ENCODE measurements around the gene PTPN1. TPM values are rescaled to one million over a fixed set of nuclear protein-coding genes. Genes with fewer than 3 reads are reported as not detected.

The PTPN1 gene
- total RNA-seq, 4 donors from 2014 or later, result 22.2 to 107 (median 42.7) TPM

GRCh38 chr20:50593005-50593335 is 82.8 kb downstream of the PTPN1 start:
- no peak for DNase-seq (ENCODE audit: low spot score)
- TF ChIP-seq, protein P1, sequence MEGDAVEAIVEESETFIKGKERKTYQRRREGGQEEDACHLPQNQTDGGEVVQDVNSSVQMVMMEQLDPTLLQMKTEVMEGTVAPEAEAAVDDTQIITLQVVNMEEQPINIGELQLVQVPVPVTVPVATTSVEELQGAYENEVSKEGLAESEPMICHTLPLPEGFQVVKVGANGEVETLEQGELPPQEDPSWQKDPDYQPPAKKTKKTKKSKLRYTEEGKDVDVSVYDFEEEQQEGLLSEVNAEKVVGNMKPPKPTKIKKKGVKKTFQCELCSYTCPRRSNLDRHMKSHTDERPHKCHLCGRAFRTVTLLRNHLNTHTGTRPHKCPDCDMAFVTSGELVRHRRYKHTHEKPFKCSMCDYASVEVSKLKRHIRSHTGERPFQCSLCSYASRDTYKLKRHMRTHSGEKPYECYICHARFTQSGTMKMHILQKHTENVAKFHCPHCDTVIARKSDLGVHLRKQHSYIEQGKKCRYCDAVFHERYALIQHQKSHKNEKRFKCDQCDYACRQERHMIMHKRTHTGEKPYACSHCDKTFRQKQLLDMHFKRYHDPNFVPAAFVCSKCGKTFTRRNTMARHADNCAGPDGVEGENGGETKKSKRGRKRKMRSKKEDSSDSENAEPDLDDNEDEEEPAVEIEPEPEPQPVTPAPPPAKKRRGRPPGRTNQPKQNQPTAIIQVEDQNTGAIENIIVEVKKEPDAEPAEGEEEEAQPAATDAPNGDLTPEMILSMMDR (IDR thresholded peaks at IDR 0.05), result no peak

GRCh38 chr20:50594231-50594590 is 84.0 kb downstream of the PTPN1 start:
- ATAC-seq (ENCODE audit: low FRiP score), result no peak
- no peak for DNase-seq (ENCODE audit: low spot score)
- TF ChIP-seq, protein P1 (IDR thresholded peaks at IDR 0.05), result no peak

More at GRCh38 chr20:50593005-50593335, 82.8 kb downstream of the PTPN1 start:
- ATAC-seq (ENCODE audit: low FRiP score), result no peak

DNA sequence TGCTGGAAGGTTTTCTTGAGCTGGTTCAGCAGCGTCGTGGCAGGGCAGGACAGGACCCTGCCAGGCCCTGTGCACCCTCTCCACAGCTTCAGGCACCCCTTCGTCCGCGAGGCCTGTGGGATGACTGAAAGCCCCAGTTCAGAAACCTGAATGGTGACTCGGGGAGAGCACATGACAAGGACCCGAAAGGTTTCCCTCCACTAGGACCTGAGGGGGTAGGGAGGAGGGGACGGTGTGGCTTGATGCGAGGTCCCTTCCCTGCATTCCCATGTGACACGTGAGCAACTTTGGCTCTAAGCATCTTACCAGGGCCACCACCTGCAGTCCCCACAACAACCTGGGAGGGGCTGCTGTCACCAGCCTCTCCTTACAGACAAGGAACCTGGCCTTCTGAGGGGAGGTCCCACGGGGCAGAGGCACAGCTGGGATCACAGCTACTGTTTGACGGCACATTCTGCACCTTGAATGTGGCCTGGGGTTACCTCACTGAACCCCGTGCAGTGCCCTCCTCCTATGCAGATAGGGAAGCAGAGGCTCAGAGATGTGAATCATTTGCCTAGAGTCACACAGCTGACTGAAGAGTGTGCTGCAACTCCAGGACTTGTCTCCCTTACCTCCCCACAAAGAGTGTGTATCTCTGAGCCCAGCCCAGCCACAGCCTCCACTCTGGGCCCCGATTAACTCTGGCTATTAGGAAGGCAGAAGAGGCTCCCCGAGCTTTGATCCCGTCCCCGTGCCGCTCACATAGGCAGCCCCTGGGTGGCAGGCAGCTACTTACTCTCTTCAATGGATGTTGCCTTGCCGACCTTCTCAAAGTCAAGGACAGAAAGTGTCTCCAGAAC is 84.6 kb downstream of the PTPN1 start:
- TF ChIP-seq, protein P1 (IDR thresholded peaks at IDR 0.05), result no peak
- no peak for ATAC-seq (ENCODE audit: low FRiP score)
- no peak for DNase-seq (ENCODE audit: low spot score)

DNA sequence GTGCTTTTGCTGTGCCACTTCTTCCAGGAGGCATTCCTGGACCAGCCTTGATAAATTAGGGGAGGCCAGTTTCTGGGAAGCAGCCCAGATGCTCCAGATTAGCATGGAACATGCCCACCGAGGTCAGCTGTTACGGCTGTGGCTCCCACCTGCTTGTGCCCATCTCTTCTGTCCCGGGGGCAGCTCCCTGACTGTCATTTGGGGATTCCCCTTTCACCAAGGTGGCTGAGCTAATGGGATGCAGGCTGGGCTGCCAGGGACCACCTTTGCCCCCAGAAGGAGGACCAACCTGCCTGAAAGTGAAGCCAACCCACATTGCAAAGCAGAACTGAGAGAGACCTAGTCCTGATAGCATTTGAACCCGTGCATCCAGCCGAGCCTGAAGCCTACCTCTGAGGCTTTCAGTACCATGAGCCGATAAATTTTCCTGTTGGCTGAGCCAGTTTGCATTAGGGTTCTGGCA is 85.3 kb downstream of the PTPN1 start:
- TF ChIP-seq, protein P1 (IDR thresholded peaks at IDR 0.05), result no peak
- no peak for DNase-seq (ENCODE audit: low spot score)
- no peak for ATAC-seq (ENCODE audit: low FRiP score)

- ATAC-seq (ENCODE audit: low FRiP score), result no peak
- TF ChIP-seq, protein P1 (IDR thresholded peaks at IDR 0.05), result no peak
- no peak for DNase-seq (ENCODE audit: low spot score)
These were observed 86.0 kb downstream of the PTPN1 start for GRCh38 chr20:50595988-50596693.

DNA sequence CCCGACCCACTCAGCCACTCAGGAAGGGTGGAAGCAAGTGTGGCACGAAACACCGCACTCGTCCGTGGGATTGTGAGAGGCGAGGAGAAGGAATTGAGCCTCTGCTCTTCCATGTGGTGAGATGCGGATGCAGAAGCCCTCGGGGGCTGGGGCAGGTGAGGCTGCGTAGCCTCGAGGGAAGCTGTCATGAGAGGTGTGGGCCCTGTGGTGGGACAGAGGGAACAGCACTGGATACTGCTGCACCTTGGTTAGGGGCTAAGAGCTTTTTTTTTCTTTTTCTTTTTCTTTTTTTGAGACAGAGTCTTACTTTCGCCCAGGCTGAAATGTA is 86.5 kb downstream of the PTPN1 start:
- ATAC-seq (ENCODE audit: low FRiP score) (no peak), DNase-seq (ENCODE audit: low spot score) (no peak)
- TF ChIP-seq, protein P1 (IDR thresholded peaks at IDR 0.05), result no peak

Measured in omental fat pad (tissue), 4 donors.